Fibroblast of pulmonary artery (primary cell): ENCODE measurements around the gene APP.

Source experiments
- DNase-seq: peaks from one replicate; pipeline ENCODE4 v3.0.0-alpha.2; 2010; ENCODE audit warnings: low read depth
- H3K4me3 ChIP-seq: replicated peaks from 2 replicates; pipeline ENCODE4 v1.5.1; 2011; ENCODE audit warnings: low read depth, mild to moderate bottlenecking, control low read depth, low read length, moderate library complexity
- TF ChIP-seq, protein P1 (sequence below): IDR thresholded peaks from 2 replicates; pipeline ENCODE4 v1.5.1; 2011; ENCODE audit warnings: mild to moderate bottlenecking, control low read depth, low read length, inconsistent platforms; ENCODE audit errors: missing control alignments

The APP gene

DNA sequence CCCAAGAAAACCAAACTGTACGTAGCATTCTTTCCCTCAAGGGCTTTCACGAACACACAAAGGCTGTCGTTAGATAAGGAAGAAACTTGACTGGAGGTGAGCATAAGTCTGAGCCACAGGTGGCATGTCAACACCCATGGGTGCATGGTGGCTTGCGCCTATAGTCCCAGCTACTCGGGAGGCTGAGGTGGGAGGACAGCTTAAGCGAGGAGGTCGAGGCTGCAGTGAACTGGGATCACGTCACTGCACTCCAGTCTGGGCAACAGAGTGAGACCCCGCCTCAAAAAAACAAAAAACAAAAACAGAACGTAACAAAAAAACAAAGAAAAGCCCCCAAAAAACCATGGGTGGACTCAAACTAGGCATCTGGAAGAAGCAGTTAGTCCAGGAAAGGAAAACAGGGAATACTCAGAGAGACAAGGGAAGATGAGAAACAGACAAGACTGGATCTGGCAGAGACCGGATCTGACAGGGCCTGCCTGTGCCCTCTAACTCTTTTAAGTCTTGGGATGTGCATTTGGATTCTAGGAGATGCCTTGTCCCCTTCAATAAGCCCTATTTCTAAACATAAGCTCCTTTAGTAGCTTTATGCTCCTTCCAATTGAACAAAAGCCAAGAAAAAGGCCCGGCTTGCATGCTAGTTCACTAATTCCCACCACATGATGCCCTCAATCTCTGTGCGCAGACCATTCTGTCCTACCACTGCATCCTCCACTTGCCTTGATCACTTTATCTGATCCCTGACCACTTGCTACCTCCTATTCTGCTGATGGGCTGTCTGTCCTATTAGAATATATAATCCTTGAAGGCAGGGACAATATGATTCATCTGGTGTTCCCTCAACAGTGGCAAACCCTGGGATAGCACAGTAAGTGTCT lies 73.8 kb downstream of the APP start:
- no peak overlapping the region for H3K4me3 ChIP-seq
- no peak for DNase-seq
- TF ChIP-seq, protein P1, sequence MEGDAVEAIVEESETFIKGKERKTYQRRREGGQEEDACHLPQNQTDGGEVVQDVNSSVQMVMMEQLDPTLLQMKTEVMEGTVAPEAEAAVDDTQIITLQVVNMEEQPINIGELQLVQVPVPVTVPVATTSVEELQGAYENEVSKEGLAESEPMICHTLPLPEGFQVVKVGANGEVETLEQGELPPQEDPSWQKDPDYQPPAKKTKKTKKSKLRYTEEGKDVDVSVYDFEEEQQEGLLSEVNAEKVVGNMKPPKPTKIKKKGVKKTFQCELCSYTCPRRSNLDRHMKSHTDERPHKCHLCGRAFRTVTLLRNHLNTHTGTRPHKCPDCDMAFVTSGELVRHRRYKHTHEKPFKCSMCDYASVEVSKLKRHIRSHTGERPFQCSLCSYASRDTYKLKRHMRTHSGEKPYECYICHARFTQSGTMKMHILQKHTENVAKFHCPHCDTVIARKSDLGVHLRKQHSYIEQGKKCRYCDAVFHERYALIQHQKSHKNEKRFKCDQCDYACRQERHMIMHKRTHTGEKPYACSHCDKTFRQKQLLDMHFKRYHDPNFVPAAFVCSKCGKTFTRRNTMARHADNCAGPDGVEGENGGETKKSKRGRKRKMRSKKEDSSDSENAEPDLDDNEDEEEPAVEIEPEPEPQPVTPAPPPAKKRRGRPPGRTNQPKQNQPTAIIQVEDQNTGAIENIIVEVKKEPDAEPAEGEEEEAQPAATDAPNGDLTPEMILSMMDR, result no peak

DNA sequence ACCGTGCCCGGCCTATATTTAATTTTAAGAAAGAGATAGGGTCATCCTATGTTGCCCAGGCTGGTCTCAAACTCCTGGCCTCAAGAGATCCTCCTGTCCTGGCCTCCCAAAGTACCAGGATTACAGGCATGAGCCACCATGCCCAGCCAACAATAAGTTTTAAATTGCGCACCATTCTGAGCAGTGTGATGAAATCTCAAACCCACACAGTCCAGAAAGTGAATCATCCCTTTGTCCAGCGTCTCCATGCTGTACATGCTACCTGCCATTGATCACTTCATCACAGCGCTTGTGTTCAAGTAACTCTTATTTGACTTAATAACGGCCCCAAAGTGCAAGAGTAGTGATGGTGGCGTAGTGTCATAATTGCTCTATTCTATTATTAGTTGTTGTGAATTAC lies 75.4 kb downstream of the APP start:
- H3K4me3 ChIP-seq, result no peak overlapping the region
- TF ChIP-seq, protein P1, result no peak
- DNase-seq, result no peak

DNA sequence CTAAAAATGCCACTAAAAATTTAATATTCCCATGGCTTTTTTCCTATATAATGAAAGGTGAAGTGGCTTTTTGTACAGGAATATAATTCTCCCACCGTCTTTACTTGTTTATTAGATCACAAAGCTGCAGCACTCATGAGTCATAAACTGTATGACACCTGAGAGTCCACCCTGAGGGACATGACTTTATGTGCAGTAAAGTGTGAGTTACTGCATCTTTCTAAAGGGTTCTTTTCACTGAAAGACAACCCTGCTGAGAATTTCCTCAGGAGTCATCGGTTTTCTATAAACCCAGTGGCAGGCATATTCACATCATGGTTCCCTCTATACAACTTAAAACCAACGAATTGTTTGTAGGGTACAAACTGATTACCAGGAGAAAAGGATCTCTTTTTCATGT lies 77.4 kb downstream of the APP start:
- no peak overlapping the region for H3K4me3 ChIP-seq
- peak; percentile 25 for DNase-seq
- TF ChIP-seq, protein P1, result no peak

DNA sequence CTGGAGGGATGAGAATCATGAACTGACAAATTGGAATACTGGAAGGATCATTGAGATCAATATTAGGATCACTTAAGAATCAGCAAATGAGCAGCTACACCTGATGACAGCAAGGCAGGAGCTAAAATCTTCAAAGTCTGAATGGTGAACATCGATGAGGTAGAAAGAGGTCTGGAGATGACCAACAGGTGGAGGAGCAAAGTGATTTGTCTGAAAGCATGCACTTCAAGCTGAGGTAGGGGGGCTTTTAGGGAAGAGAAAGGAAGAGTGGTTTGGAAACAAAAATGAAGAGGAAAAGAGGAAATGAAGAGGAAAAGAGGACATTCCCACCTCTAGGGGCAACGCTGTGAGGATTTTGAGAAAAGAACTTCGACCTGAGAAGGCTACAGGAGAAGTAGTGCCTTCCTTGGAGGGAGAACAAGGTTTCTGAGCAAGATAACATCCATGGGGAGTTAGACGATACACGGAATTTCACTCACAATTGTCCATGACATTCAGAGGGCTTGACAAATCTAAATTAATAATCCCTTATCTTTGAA lies 79.0 kb downstream of the APP start:
- no peak for DNase-seq
- H3K4me3 ChIP-seq, result no peak overlapping the region
- TF ChIP-seq, protein P1, result peak; percentile 1

DNA sequence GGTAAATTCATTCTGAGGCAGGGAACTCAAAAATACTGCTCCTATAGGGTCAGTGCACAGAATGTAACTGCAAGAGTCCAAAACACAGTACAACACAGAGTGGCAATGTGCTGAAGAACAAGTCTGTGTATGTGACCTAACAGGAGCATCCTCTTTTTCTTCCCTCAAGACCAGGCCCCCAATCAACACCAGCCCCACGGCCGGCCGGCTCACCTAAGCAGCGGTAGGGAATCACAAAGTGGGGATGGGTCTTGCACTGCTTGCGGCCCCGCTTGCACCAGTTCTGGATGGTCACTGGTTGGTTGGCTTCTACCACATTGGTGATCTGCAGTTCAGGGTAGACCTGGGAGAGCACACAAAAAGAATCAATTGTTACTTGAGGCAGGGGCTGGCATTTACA lies 80.8 kb downstream of the APP start:
- DNase-seq, result no peak
- TF ChIP-seq, protein P1, result no peak

DNA sequence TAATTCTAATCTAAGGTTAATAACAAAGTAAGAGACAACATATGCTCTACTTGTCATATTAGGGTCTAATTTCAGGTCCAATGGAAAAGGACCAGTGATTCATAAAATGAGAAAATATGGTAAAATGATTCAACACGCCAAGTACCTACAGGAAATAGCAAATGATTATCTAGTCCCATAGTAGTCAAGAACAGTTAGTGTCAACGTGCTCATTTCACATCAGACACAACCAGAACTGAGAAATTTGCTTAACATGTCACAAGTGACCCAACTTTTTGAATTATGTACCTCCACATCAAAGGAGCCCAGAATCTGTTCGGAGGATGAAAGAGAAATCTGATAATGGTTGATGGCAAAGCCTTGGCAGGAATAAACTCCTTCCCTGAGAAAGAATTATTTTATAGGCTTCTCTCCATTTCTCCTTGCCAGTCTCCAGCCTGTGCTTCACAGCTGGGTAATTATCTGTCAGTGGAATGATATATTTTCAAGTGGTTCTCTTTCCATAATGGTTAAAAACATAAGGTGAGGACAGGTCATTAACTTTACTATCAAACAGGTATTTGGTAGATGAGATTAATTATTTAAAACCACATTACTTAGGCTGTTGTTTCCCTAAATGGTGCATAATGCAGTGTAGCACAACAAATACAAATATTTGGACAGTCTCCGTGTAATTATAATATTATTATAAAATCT lies 83.2 kb downstream of the APP start:
- TF ChIP-seq, protein P1, result no peak
- DNase-seq, result no peak
- no peak overlapping the region for H3K4me3 ChIP-seq

More for the DNA sequence above, 80.8 kb downstream of the APP start:
- no peak overlapping the region for H3K4me3 ChIP-seq
